SHP77 (cell line): ENCODE data around the gene KIF1B.

Source experiments
- DNase-seq, 2 experiments: peaks; one replicate each; lab custom pipeline; 2025; lab: John Stamatoyannopoulos, UW

The KIF1B gene

GRCh38 chr1:10280439-10281350 lies 70.3 kb downstream of the KIF1B start:
- DNase-seq = no peak

DNA sequence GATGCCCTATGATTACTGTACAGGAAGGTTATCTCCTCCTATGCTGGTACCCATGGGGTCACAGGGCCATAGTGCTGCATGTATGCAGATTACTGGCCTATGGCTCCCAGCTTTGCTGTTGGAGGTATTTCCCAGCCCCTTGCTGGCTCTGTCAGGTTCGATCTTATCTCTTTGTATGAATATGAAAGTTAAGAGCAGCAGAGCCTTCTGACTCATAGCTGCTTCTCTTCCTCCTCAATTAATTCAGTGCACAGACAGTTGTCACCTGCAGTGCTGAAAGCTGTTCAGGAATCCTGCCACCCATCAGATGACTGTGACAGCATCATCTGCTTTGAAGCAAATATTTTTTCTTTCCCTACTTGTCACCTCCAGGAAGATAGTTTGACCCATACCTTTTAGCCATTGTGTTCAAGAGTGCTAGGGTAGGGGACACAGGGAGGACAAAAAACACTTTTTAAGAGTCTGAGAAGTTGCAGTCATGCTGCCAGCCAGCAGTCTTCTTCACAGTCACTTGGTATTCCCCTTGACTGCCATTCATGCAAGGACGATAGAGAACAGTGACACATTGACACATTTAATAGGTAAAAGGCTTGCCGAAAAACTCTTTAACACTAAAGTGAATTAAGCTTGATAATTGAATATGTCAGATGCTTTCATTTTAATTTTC lies 73.1 kb downstream of the KIF1B start:
- DNase-seq = no peak

- no peak for DNase-seq
Observed at GRCh38 chr1:10286244-10286643, 75.9 kb downstream of the KIF1B start.

DNA sequence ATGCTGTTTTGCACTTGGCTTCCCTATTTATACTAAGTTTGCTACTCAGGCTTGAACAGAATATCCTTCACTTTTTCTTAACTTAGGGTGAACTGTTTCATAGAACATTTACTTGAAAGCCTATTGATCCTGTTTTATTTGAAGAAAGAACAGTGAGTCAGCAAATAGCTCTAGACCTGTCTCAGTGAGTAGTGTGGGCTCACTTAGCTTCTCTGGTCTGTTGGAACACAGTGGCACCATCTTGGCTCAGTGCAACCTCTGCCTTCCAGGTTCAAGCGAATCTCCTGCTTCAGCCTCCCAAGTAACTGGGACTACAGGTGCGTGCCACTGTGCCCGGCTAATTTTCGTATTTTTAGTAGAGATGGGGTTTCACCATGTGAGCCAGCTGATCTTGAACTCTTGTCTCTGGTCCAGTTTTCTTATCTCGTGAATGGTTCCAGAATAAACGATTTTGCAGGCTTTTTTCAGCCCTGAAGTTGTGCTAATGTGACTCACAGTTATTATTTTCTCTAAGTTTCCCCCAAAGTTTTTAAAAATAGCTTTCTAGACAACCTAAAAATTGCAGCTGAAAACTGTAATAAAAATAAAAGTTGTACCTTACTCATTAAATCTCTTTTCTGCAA lies 76.8 kb downstream of the KIF1B start:
- DNase-seq = no peak

GRCh38 chr1:10288029-10288615 lies 77.8 kb downstream of the KIF1B start:
- no peak for DNase-seq

GRCh38 chr1:10291705-10292104 lies 81.3 kb downstream of the KIF1B start:
- no peak for DNase-seq

DNA sequence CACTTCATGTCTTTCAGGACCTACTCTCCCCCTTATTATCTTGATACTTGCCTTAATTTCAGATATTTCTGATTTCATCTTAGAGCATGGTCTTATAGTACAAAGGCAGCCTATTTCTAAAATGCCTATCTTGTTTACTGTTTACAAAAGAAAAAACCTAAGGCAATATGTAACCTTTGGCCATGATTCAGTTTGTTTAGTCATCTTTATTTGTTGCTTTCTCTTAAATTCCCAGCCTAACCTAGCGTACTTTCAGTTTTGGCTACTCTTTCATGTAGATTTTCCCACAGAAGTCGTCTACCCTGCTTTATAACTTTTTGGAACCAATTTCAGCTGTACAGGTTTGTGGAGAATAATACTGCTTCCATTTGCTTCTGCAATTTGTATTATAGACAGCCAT lies 81.8 kb downstream of the KIF1B start:
- no peak for DNase-seq

- DNase-seq = no peak
Observed at GRCh38 chr1:10295481-10296085, 85.2 kb downstream of the KIF1B start.

DNA sequence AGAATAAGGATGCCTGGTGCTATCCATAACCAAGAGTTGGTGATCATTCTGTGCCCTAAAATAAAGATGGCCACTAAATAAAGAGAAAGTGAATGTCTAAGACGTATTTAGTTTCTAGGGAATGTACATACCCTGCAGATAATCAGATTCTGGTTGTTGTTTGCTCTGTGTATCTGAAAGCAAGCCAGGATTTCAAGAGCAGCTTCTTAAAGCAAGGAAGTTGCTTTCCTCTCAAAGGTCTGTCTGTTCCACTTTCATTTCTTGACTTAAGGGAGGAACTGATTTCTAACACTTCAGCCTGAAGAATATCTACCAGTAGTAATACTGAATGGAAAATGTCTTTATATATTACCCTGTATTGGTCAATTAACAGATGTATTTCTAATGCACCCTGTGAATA lies 88.8 kb downstream of the KIF1B start:
- no peak for DNase-seq

GRCh38 chr1:10302416-10302815 lies 92.0 kb downstream of the KIF1B start:
- no peak for DNase-seq

DNA sequence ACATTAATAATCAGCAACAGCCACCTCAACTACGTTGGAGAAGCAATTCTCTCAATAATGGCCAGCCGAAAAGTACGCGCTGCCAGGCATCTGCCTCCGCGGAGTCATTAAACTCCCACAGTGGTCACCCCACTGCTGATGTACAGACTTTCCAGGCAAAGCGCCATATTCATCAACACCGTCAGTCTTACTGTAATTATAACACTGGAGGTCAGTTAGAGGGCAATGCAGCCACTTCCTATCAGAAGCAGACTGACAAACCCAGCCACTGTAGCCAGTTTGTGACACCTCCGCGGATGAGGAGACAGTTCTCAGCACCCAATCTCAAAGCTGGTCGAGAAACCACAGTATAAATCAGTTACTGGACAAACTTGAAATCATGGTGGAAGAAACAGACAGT lies 93.9 kb downstream of the KIF1B start:
- no peak for DNase-seq

- no peak for DNase-seq
Observed at GRCh38 chr1:10306435-10306834, 96.1 kb downstream of the KIF1B start.

- DNase-seq = no peak
Observed at GRCh38 chr1:10308001-10308400, 97.6 kb downstream of the KIF1B start.

DNA sequence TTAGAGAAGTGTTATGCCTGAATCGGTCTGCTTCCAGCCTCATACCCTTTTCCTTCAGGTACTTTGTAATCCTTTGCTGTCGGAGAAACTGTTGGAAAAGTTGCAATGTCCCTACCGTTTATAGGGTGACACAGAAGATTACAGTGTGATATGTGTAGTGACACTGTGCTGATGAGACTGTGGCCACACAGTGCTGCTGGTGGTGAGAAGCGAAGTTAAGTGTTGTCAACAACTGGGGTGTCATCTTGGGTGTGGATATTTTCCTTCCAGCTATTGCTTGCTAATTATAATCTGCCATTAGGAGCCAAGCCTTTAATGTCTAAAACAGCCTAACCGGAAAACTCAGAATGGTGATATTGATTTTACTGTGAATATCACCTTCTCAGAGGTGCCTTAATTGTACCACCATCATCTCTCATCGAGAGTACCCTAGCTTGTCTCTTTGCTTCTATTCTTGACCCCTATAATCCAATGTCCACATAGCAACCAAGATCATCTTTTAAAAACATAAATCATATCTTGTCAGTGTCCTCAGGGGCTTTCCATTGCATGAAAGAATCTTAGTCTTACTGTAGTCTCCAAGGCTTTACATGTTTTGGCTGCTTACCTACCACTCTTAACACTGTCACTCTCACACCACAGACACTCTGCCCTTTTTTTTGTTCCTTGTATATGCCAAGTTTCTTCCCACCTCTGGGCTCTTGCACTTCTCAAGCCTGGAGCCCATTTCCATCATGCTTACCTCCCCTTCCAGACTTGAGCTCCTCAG lies 99.1 kb downstream of the KIF1B start:
- DNase-seq = no peak

- no peak for DNase-seq
Observed at GRCh38 chr1:10316752-10317151, 106.4 kb downstream of the KIF1B start.

GRCh38 chr1:10319750-10320149 lies 109.4 kb downstream of the KIF1B start:
- no peak for DNase-seq

- no peak for DNase-seq
Observed at GRCh38 chr1:10320336-10320735, 110.0 kb downstream of the KIF1B start.

DNA sequence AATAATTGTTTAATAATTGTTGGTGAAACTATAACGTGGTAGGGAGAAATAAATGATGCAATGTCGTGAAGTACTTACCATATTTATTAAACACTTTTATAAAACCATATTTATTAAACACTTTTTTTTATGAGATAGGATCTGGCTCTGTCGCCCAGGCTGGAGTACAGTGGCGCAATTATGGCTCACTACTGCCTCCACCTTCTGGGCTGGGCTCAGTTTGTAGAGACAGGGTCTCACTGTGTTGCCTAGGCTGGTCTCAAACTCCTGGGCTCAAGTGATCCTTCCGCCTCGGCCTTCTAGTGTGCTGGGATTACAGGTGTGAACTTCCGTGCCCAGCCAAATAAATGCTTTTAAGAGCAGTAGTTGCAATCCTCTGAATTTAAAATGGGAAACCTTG lies 112.5 kb downstream of the KIF1B start:
- DNase-seq = no peak

DNA sequence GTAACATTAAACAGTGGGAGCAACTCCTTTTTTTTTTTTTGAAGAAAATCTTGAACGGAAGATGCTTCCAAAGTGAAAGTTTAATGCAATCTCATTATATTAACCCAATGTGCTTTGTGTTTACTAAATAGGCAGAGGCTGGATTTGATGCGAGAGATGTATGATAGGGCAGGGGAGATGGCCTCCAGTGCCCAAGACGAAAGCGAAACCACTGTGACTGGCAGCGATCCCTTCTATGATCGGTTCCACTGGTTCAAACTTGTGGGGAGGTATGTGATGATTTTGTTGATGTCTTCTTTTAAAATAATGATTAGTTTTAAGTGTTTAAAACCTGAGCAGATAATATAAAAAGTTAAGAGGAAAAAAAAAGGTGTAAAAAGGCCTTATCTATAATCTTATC lies 114.3 kb downstream of the KIF1B start:
- no peak for DNase-seq

DNA sequence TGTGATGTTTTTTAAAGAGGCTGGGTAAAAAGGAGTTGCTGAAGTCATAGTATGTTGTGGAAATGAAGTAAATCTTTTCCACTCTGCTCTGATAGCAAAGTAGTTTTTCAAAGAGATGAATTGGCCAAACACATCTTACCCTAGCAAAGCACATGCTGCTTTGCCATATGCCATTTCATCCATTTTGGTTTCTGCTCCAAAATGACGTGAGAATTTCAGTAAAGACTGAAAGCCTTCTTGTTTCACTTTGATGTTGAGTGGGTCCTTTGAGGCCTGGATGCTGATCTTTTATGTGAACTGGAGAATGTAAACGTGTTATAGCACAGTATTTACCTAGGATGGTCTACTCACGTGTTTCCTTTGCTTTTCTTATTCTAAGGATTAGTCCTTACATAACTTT lies 115.2 kb downstream of the KIF1B start:
- no peak for DNase-seq

DNA sequence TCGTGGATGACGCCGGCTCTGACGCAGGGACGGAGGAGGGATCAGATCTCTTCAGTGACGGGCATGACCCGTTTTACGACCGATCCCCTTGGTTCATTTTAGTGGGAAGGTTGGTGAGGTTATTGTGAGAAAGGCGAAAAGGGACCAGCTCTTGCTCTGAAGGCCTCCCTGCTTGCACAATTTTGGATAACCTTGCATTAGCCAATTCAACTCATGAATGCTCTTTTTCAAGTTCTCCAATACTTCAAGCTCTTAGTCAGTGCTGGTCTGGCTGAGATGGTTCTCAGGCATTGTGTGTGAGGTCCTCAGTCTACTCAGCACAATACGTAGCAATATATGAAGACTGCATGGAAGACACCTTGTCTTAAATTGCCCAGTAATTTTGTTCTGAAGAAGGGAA lies 115.9 kb downstream of the KIF1B start:
- no peak for DNase-seq
